SK-N-SH (cell line): ENCODE data around the gene ARHGAP8. TPM values are rescaled to one million over a fixed set of nuclear protein-coding genes. Genes with fewer than 3 reads are reported as not detected.

ENCODE experiments used
- CTCF ChIA-PET: fragments of 300-600, 350-600 bp; formaldehyde crosslinking; extraction: SDS; loops from one replicate; lab custom pipeline; 2021; lab: Yijun Ruan, JAX
- POLR2A ChIA-PET: fragments of 350-600 bp; sonication (Branson Sonifier 250); formaldehyde crosslinking; extraction: SDS; loops from one replicate; lab custom pipeline; 2020; ENCODE audit warnings: antibody characterized with exemption, inconsistent platforms; lab: Yijun Ruan, JAX
- DNase-seq: peaks from one replicate; pipeline ENCODE4 v3.0.0; 2012
- H2AFZ ChIP-seq: fragments of 200-600 bp; sonication (generic); 2 replicates; pipeline ENCODE4 v1.8.1; 2016; ENCODE audit warnings: antibody characterized with exemption, mild to moderate bottlenecking, low read depth
- H3F3A ChIP-seq: fragments of 200-600 bp; sonication (generic); replicated peaks from 2 replicates; pipeline ENCODE3; 2016; ENCODE audit warnings: antibody characterized with exemption, mild to moderate bottlenecking; ENCODE audit not compliant: insufficient read depth
- H3K27ac ChIP-seq, 2 experiments: fragments of 200-500 bp in 1 of 2; fragments of 200-600 bp in 1 of 2; sonication (Bioruptor generic) in 1 of 2; sonication (generic), shearing (Covaris generic) in 1 of 2; 2 replicates each; pipeline versions ENCODE4 v1.5.1 to v1.6.1; 2014 to 2016; ENCODE audit warnings: low read depth in 2 of 2, inconsistent platforms in 1 of 2, low read length in 1 of 2, mild to moderate bottlenecking in 1 of 2, mixed read lengths in 1 of 2
- H3K27me3 ChIP-seq: fragments of 200-600 bp; sonication (generic), shearing (Covaris generic); 2 replicates; pipeline ENCODE4 v1.6.1; 2016; ENCODE audit warnings: mixed run types; ENCODE audit not compliant: insufficient read depth
- H3K36me3 ChIP-seq, 2 experiments: fragments of 200-500 bp in 1 of 2; fragments of 200-600 bp in 1 of 2; sonication (Bioruptor generic) in 1 of 2; sonication (generic) in 1 of 2; replicated peaks in 1 of 2; 2 replicates each; pipeline versions ENCODE3 to v1.5.1; 2014 to 2016; ENCODE audit warnings: low read length in 1 of 2, mild to moderate bottlenecking in 1 of 2; ENCODE audit not compliant: insufficient read depth in 2 of 2, control insufficient read depth in 1 of 2
- H3K4me1 ChIP-seq, 2 experiments: fragments of 200-500 bp in 1 of 2; fragments of 200-600 bp in 1 of 2; sonication (Bioruptor generic) in 1 of 2; sonication (generic), shearing (Covaris generic) in 1 of 2; 2 replicates each; pipeline versions ENCODE4 v1.5.1 to v1.6.1; 2014 to 2016; ENCODE audit warnings: low read depth in 1 of 2, low read length in 1 of 2, mixed run types in 1 of 2; ENCODE audit not compliant: insufficient read depth in 2 of 2, control insufficient read depth in 1 of 2
- H3K4me2 ChIP-seq: fragments of 200-600 bp; sonication (generic), shearing (Covaris generic); 2 replicates; pipeline ENCODE4 v1.6.1; 2017; ENCODE audit warnings: mixed run types
- H3K4me3 ChIP-seq, 2 experiments: fragments of 200-500 bp in 1 of 2; fragments of 200-600 bp in 1 of 2; sonication (Bioruptor generic) in 1 of 2; sonication (generic), shearing (Covaris generic) in 1 of 2; 2 replicates each; pipeline versions ENCODE4 v1.5.1 to v1.8.1; 2014 to 2016; ENCODE audit warnings: low read depth in 2 of 2, inconsistent platforms in 1 of 2, low read length in 1 of 2, mild to moderate bottlenecking in 1 of 2, mixed read lengths in 1 of 2, moderate library complexity in 1 of 2
- H3K79me2 ChIP-seq: fragments of 200-600 bp; sonication (generic); 2 replicates; pipeline ENCODE4 v1.8.1; 2017; ENCODE audit warnings: mild to moderate bottlenecking; ENCODE audit not compliant: insufficient read depth
- H3K9ac ChIP-seq: fragments of 200-600 bp; sonication (generic); 2 replicates; pipeline ENCODE4 v1.6.1; 2017; ENCODE audit warnings: mixed run types
- H3K9me2 ChIP-seq: fragments of 200-600 bp; sonication (generic); 2 replicates; pipeline ENCODE4 v1.6.1; 2017; ENCODE audit warnings: mixed run types
- H3K9me3 ChIP-seq: fragments of 200-600 bp; sonication (generic); 2 replicates; pipeline ENCODE4 v1.6.1; 2017; ENCODE audit warnings: mixed run types, mild to moderate bottlenecking, moderate library complexity
- H4K20me1 ChIP-seq: fragments of 200-600 bp; sonication (generic); 2 replicates; pipeline ENCODE4 v1.6.1; 2017; ENCODE audit warnings: mild to moderate bottlenecking, mixed run types; ENCODE audit not compliant: insufficient read depth
- ELF1 ChIP-seq: IDR thresholded peaks from 2 replicates; pipeline ENCODE4 v1.4.0; 2012
- EP300 ChIP-seq, 2 experiments: IDR thresholded peaks; 2 replicates each; pipeline versions ENCODE4 v1.4.0 to v1.6.1; 2012; ENCODE audit warnings: borderline replicate concordance in 1 of 2, low read depth in 1 of 2, low read length in 1 of 2
- EZH2phosphoT487 ChIP-seq: fragments of 200-600 bp; sonication (generic); IDR thresholded peaks from 2 replicates; pipeline ENCODE4 v1.6.1; 2017; ENCODE audit warnings: low read depth, mixed run types, mild to moderate bottlenecking, antibody characterized with exemption, moderate library complexity, borderline replicate concordance
- FOSL2 ChIP-seq: IDR thresholded peaks from 2 replicates; pipeline ENCODE4 v1.4.0; 2012; ENCODE audit warnings: low read depth, mild to moderate bottlenecking, moderate library complexity, borderline replicate concordance
- FOXM1 ChIP-seq: IDR thresholded peaks from 2 replicates; pipeline ENCODE4 v1.4.0; 2012; ENCODE audit warnings: low read depth, mild to moderate bottlenecking
- GATA2 ChIP-seq: sonication (generic); formaldehyde crosslinking; IDR thresholded peaks from 2 replicates; pipeline ENCODE4 v1.5.0; 2020; ENCODE audit warnings: mild to moderate bottlenecking, missing genetic modification reagents
- MEF2A ChIP-seq: IDR thresholded peaks from 2 replicates; pipeline ENCODE4 v1.4.0; 2012; ENCODE audit warnings: low read depth, borderline replicate concordance
- MXI1 ChIP-seq: IDR thresholded peaks from 2 replicates; pipeline ENCODE4 v1.6.1; 2012; ENCODE audit warnings: mild to moderate bottlenecking, low read depth, low read length, improper control_type of control experiment
- NFIC ChIP-seq: IDR thresholded peaks from 2 replicates; pipeline ENCODE4 v1.4.0; 2012; ENCODE audit warnings: borderline replicate concordance
- NRF1 ChIP-seq: IDR thresholded peaks from 2 replicates; pipeline ENCODE4 v1.6.1; 2012; ENCODE audit warnings: low read depth, mild to moderate bottlenecking, low read length
- RCOR1 ChIP-seq: fragments of 150-350 bp; IDR thresholded peaks from 2 replicates; pipeline ENCODE4 v1.6.1; 2017; ENCODE audit warnings: antibody characterized with exemption, low read length
- RFX5 ChIP-seq: IDR thresholded peaks from 2 replicates; pipeline ENCODE4 v1.6.1; 2012; ENCODE audit warnings: mild to moderate bottlenecking, improper control_type of control experiment, low read length
- SMC3 ChIP-seq: IDR thresholded peaks from 2 replicates; pipeline ENCODE4 v1.6.1; 2012; ENCODE audit warnings: low read depth, low read length, improper control_type of control experiment
- TCF12 ChIP-seq: IDR thresholded peaks from 2 replicates; pipeline ENCODE4 v1.4.0; 2012
- WGBS: methylation state at CpG from one replicate; pipeline ENCODE4 v1.1.6; 2017; ENCODE audit warnings: low lambda C conversion rate; 5-methylcytosine and 5-hydroxymethylcytosine counted together
- polyA plus RNA-seq, 3 experiments: library from polyadenylated mRNA; depleted of rRNA; stranded (reverse); fragments of >200 nt; gene quantifications; 2 replicates each; pipeline ENCODE4 v1.2.3, GENCODE V29; 2012
- TF ChIP-seq, protein P1 (sequence below): fragments of 200-600 bp; sonication (generic); IDR thresholded peaks from 2 replicates; pipeline ENCODE4 v1.6.1; 2017; ENCODE audit warnings: antibody characterized with exemption, mild to moderate bottlenecking, moderate library complexity
- TF ChIP-seq, protein P2 (sequence below): IDR thresholded peaks from 2 replicates; pipeline ENCODE4 v1.6.1; 2012; ENCODE audit warnings: mild to moderate bottlenecking, low read depth, low read length, moderate library complexity
- TF ChIP-seq, protein P3 (sequence below): IDR thresholded peaks from 2 replicates; pipeline ENCODE4 v1.4.0; 2012; ENCODE audit warnings: low read depth
- TF ChIP-seq, protein P4 (sequence below): IDR thresholded peaks from 2 replicates; pipeline ENCODE4 v1.4.0; 2012; ENCODE audit warnings: low read depth, borderline replicate concordance

The ARHGAP8 gene
- polyA plus RNA-seq, 1 of the 3 experiments (the other 2 are of a cell fraction), result 0.08 TPM

DNA sequence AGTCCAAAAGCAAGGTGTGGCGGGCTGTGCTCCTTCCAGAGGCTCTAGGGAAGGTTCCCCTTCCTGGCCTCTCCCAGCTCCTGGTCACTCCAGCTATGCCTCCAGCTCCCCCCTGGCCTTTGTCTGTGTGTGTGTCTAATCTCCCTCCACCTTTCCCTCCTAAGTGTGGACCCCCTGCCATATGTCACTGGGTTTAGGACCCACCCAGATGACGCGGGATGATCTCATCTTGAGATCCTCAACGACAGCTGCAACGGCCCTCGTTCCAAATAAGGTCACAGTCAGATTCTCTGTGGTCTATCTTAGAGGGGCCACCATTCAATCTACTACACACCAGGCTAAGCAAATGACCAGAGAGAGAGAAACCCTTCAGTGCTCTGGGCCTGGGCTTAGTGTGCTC is 107.9 kb downstream of the ARHGAP8 start:
- H3K79me2 ChIP-seq, result no peaks in the 10 kb centered on the region
- no peaks in the 10 kb centered on the region for H3K36me3 ChIP-seq
- ChIA-PET POLR2A (no interaction called here), CTCF (no interaction called here)
- TF ChIP-seq NFIC (no peak), EP300 (IDR thresholded peaks at IDR 0.05; ENCODE audit: borderline replicate concordance in 1 of 2, low read depth in 1 of 2, low read length in 1 of 2) (no peak), FOSL2 (no peak), RCOR1 (no peak), FOXM1 (no peak), RFX5 (no peak), TCF12 (no peak), GATA2 (CRISPR knock-in tag) (no peak), NRF1 (no peak), ELF1 (no peak), MXI1 (no peak), EZH2phosphoT487 (no peak), MEF2A (no peak), SMC3 (no peak)
- TF ChIP-seq, protein P1, sequence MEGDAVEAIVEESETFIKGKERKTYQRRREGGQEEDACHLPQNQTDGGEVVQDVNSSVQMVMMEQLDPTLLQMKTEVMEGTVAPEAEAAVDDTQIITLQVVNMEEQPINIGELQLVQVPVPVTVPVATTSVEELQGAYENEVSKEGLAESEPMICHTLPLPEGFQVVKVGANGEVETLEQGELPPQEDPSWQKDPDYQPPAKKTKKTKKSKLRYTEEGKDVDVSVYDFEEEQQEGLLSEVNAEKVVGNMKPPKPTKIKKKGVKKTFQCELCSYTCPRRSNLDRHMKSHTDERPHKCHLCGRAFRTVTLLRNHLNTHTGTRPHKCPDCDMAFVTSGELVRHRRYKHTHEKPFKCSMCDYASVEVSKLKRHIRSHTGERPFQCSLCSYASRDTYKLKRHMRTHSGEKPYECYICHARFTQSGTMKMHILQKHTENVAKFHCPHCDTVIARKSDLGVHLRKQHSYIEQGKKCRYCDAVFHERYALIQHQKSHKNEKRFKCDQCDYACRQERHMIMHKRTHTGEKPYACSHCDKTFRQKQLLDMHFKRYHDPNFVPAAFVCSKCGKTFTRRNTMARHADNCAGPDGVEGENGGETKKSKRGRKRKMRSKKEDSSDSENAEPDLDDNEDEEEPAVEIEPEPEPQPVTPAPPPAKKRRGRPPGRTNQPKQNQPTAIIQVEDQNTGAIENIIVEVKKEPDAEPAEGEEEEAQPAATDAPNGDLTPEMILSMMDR, result no peak
- TF ChIP-seq, protein P2, sequence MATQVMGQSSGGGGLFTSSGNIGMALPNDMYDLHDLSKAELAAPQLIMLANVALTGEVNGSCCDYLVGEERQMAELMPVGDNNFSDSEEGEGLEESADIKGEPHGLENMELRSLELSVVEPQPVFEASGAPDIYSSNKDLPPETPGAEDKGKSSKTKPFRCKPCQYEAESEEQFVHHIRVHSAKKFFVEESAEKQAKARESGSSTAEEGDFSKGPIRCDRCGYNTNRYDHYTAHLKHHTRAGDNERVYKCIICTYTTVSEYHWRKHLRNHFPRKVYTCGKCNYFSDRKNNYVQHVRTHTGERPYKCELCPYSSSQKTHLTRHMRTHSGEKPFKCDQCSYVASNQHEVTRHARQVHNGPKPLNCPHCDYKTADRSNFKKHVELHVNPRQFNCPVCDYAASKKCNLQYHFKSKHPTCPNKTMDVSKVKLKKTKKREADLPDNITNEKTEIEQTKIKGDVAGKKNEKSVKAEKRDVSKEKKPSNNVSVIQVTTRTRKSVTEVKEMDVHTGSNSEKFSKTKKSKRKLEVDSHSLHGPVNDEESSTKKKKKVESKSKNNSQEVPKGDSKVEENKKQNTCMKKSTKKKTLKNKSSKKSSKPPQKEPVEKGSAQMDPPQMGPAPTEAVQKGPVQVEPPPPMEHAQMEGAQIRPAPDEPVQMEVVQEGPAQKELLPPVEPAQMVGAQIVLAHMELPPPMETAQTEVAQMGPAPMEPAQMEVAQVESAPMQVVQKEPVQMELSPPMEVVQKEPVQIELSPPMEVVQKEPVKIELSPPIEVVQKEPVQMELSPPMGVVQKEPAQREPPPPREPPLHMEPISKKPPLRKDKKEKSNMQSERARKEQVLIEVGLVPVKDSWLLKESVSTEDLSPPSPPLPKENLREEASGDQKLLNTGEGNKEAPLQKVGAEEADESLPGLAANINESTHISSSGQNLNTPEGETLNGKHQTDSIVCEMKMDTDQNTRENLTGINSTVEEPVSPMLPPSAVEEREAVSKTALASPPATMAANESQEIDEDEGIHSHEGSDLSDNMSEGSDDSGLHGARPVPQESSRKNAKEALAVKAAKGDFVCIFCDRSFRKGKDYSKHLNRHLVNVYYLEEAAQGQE, result no peak
- TF ChIP-seq, protein P3, sequence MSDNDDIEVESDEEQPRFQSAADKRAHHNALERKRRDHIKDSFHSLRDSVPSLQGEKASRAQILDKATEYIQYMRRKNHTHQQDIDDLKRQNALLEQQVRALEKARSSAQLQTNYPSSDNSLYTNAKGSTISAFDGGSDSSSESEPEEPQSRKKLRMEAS, result no peak
- TF ChIP-seq, protein P4, sequence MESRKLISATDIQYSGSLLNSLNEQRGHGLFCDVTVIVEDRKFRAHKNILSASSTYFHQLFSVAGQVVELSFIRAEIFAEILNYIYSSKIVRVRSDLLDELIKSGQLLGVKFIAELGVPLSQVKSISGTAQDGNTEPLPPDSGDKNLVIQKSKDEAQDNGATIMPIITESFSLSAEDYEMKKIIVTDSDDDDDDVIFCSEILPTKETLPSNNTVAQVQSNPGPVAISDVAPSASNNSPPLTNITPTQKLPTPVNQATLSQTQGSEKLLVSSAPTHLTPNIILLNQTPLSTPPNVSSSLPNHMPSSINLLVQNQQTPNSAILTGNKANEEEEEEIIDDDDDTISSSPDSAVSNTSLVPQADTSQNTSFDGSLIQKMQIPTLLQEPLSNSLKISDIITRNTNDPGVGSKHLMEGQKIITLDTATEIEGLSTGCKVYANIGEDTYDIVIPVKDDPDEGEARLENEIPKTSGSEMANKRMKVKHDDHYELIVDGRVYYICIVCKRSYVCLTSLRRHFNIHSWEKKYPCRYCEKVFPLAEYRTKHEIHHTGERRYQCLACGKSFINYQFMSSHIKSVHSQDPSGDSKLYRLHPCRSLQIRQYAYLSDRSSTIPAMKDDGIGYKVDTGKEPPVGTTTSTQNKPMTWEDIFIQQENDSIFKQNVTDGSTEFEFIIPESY, result no peak
- no peak overlapping the region for H3K4me3 ChIP-seq
- 81% methylated on average over 6 of the region's 6 CpGs for WGBS
- no peak for DNase-seq
- H3K4me2 ChIP-seq, result no peak overlapping the region
- H3K9ac ChIP-seq, result no peak overlapping the region
- H2AFZ ChIP-seq, result no peak overlapping the region
- no peaks in the 10 kb centered on the region for H3K9me3 ChIP-seq
- no peaks in the 10 kb centered on the region for H4K20me1 ChIP-seq
- H3K4me1 ChIP-seq, result no peaks in the 10 kb centered on the region
- H3K9me2 ChIP-seq, result no peaks in the 10 kb centered on the region
- no peaks in the 10 kb centered on the region for H3K27me3 ChIP-seq
- no peaks in the 10 kb centered on the region for H3F3A ChIP-seq
- H3K27ac ChIP-seq, result no peak overlapping the region
